GM21529 (cell line): Measurements from ENCODE around the gene SPOCK1.

Source experiments
- ATAC-seq: cut with Tn5 transposase; IDR thresholded peaks from one replicate; pipeline ENCODE4 v1.9.1; 2021; ENCODE audit not compliant: unreplicated experiment

Gene SPOCK1

DNA sequence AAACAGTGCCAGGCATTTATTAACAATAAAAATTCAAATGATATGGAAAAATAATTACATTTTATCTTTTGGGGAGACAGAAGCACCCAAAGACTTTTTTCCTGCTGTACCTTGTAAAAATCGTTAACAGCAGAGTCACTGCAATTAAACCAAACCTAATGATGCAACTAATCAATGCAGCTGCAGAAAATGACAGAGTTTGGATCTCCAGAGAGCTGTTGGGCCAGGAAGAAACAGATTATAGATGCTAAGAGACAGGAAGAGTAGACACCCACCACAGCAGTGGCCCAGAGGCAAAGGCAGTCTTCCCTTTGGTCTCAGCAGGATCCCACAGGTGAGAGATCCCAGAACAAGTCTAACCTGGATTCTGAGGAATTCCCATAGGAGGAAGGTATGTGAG, 53.0 kb downstream of the SPOCK1 start:
- no peak for ATAC-seq

DNA sequence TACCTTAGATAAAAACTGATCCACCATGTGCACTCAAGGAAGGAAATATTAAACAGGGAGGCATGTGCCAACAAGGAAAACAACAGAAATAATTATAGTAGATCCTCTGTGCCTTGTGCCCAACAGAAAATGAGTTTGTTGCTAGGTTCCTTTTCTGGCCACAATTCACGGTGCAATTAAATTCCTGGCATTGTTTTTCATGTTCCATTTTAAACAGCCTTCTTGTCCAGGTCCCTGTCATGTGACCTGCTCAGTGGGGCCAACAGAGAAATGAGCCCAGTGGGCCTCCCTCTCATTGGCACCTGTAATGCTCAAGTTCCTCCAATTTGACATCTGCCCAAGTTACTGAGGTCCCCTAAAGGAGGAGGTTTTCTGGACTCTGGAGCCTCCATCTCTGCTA, 56.5 kb downstream of the SPOCK1 start:
- no peak for ATAC-seq

DNA sequence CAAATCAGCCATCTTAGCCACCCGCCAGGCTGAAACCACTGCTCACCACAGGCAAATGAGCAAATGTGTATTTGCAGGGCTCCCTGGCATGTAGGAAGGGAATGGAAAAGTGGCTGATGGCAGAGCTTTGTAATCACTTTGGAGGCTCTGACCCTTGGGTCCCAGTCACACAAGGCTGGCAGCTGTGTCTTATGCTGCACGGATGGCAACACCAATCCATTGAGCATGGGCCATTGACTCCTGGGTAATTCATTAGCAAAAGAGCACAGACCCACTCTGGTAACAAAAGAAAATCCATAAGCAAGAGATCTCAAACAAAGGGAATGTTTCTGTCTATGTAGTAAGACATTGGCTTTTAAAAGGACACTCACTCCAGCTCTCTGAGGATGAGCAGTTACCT, 57.6 kb downstream of the SPOCK1 start:
- ATAC-seq = no peak

DNA sequence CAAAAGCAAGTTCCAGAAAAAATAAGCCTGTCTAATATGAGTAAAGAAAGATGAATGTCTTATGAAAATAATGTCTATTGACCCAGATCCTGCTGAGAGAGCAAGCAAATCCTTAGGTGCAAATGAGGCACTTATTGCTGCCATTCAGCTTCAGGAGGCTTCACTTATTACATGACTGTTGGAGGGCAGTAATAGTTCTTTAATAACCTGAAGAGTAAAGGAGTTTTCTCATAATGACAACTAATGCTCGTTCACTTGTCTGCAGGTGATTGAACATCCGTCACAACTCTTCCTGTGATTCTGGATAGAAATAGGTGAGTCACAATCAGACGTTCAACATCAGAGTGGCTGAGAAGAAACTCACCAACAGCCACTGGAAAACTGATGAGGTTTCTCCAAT, 58.3 kb downstream of the SPOCK1 start:
- no peak for ATAC-seq

DNA sequence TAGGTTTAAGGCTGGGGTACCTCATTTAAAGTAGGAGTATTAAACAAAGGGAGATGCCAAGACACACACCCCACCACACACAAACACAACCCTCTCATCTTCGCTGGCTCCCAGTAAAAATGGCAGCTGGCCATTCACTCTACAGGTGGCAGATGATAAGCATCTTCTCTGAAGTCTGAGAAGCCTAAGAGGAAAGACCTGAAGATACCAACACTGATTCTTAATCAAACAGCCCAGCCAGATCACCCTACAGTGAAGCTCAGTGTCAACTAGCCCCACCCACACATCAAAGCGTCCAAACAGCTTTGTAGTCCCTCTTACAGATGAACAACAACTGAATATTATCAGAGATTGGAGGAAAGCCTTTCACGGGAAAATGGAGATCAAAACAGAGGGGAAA, 59.5 kb downstream of the SPOCK1 start:
- no peak for ATAC-seq

- no peak for ATAC-seq
Measured at GRCh38 chr5:137438932-137439331, 60.2 kb downstream of the SPOCK1 start.

GRCh38 chr5:137437774-137438173, 61.4 kb downstream of the SPOCK1 start:
- no peak for ATAC-seq

- ATAC-seq = no peak
Measured at GRCh38 chr5:137433539-137433938, 65.6 kb downstream of the SPOCK1 start.

- no peak for ATAC-seq
Measured at GRCh38 chr5:137432376-137432775, 66.8 kb downstream of the SPOCK1 start.

DNA sequence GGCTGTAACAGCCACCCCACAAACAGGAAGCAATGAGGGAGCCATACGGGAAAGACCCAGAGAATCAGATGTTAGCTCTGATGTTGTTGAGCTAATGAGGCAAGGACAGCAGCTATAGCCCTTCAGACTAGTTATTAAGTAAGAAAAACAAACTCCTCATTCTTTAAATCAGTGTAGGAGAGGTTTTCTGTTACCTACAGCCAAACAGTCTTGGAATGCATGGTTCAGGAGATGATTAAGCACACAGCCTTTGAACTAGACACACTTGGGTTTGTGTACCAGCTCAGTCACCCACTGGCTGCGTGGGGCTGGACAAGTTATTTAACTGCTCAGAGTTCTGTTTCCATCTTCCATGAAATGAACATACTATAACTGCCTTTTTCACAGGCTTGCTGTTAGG, 68.1 kb downstream of the SPOCK1 start:
- ATAC-seq = no peak

DNA sequence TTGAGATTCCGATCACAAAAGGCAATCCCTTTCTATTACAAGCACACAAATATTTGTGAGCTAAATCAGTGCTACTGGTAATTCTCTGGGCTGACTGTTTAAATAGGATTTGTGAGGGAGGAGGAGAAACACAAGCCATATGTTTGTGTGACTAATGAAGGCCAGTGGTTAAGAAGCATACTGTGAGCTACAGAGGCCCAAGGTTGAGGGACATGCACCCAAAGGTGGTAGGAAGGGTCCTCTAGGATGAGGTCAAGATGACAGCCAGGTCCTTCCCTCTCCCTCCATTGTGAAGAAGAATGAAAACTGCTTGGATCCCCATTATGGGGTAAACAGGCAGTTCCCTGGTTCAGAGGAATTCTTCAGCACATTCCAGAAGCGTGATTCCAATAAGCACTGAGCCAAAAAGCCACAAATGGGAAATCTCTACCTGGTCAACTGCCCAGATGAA, 83.9 kb downstream of the SPOCK1 start:
- ATAC-seq = no peak

DNA sequence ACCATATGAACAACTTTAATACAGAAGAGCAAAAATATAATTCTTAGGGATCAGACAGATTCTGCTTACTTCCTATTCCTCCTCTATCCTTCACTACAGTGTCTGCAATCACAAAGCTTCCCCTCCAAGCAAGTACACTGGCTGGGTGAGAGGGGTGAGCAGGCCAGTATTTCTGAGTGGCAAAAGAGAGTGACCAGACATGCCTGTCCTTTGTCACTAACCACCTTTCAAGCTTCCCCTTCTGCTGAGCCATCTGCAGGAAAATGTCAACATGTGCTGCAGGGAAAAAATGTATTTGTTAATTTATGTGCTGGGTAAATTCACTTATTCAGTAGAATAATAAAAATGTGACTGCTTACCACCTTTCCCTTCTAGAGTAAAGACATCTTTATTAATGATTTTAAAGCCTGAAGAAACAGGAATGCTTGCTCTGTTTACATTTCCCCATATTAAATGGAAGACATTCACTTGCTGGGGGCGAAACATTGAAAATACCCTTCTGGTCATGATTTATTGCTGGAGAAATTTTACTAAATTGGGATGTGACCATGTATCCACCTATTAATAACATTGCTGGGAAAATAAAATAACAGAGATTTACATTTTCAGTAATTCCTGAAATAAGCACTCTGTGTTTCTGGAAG, 84.9 kb downstream of the SPOCK1 start:
- ATAC-seq = no peak

DNA sequence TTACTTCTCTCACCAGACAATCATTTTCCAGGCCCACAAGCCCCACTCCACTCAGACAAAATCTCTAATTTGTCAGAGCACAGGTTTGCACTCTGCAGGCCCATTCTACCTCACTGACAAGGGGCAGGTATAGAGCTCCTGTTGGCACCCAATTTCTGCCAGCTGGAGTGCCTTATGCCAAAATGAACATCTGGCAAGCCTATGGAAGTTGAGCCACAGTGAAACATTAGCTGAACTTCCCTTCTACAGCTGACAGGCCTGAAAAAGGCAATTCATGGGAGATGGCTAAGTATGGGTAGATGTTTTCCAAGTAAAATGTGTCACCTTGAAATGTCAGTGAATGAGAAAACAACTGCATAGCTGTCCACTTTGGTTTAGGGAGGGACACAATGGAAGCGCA, 87.0 kb downstream of the SPOCK1 start:
- no peak for ATAC-seq

DNA sequence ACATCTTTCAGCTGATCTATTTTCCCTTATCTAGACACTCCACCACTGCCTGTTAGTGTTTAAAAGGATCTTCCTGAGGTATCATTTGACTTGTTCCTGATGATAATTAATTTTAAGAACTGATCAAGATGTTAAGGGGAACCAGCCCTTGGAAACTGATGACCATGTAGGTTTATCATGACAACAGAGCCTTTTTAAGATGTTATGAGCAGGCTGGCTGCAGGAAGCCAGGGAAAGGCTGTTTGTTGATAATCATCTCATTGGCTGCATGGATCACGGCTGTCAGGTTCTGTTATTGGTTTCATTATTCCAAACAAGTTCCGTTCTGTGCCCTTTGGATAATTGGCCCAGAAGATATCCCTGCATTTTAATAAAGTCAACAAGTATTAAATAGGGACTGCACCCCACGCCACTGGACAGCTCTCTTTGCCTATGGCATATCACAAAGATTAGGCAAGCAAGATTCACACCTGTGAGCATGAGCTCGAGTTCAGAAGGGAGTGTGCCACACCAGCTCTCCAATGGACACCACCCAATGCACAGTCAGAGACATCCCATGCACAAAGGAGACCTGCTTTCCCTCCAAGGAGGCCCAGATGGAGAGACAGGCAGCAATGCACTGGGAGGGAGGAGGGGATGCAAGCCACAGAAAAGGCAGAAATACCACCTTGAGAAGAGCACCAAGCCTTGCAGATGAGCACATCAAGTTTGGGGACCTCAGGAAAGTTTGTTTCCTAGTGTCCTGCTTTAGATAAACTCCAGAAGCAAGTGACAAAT, 88.7 kb downstream of the SPOCK1 start:
- ATAC-seq = no peak

DNA sequence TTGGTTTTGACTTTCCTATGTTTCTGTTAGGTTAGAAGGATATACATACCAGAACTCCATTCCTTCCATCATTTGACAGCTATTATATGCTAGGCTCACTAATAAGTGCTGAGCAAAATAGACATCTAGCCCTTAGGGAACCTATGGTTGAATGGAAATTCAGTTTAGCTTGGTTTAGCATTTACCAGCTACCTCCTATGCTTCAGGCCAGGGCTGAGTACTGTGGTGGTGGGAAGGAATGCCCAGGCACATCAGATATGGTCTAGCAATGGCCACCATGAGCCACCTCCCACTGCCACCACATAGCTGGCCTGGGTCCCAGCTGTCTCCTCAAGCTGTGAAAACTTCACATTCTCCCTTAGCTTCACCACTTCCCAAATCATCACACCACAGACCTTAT, 89.4 kb downstream of the SPOCK1 start:
- ATAC-seq = no peak

DNA sequence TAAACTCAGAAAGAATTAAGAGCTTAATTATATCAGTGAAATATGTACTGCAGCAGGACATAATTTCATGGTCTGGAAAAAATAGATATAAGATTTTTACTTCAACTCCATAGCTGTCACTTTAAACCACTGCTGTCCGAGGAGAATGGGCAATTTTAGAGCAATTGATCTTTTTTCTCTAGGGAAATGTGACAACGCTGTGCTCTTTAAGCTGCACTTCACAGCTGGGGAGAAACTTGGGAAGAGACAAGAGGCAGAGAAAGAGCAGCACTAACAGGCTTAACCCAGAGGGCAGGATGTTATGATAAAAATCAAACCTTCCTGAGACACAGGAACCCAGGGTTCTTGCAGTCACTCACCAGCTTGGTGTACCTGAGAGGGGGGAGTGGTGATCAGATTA, 92.0 kb downstream of the SPOCK1 start:
- no peak for ATAC-seq

DNA sequence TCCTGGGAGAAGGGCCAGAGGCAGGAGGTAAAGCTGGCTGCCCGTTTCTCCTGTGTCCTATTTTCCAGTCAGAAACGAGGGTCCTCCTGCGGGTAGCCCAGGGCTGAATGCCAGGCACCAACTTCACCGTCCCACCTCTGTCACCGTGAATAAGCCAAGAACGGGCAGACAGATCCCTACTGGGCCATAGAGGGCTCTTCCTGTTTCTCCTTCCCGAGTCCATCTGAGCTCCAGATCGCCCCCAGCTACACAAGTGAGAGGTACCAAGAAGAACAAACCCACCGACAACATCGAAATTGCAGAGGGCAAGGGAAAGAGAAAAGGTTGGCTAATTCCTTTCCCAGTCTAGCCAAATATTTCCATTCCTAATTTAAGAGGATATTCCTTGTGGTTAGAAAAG, 93.7 kb downstream of the SPOCK1 start:
- no peak for ATAC-seq

DNA sequence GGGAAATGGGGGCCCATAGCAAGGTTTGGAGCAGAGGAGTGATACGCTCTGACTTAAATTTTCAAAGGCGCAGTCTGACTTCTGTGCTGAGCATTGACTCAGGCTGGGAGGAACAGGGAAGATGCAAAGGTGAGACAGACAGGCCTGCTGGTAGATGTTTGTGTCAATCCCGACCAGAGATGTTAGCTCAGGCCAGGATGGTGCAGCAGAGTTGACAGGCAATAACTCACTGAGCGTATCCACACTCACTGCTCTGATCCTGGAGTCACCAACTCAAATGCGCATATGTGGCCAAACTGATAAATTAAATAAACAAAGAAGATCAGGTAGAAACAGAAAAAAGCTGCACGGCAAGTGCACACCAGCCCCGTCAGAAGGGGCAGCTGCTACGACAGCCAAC, 95.3 kb downstream of the SPOCK1 start:
- ATAC-seq = no peak

DNA sequence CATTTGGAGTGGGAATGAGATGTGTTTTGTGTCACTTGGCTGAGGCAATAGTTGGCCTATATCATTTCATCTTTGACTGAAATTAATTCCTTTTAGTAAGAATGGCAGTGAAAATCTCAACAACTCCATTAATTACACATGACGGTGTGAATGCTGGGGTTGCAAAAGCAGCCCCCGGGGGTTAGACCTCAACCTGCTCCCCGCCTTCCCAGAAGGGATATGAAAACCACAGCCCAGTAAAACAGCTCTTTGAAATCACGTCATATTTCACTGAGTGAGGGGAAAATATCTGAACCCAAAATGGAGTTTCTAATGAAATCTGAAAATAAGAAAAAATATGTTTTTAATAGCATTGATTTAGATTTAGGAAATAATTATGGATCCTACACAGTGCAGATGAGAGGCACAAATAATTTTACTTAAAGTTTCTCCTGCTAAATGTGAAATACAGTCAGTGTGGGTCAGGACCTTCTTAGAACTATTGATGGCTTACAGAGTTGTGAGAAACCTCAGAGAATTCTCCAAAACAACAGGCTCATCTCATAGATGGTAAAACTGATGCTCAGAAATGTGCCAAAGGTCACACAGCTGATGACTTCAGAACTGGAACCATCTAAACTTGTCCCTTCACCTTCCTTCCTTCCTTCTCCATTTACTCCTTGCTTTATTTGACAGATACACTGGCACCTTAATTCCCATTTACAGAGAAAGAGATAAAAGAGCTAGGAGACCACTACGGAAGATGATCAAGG, 96.5 kb downstream of the SPOCK1 start:
- no peak for ATAC-seq

- ATAC-seq = no peak
Measured at GRCh38 chr5:137401946-137402345, 97.2 kb downstream of the SPOCK1 start.

- no peak for ATAC-seq
Measured at GRCh38 chr5:137400571-137400970, 98.6 kb downstream of the SPOCK1 start.

DNA sequence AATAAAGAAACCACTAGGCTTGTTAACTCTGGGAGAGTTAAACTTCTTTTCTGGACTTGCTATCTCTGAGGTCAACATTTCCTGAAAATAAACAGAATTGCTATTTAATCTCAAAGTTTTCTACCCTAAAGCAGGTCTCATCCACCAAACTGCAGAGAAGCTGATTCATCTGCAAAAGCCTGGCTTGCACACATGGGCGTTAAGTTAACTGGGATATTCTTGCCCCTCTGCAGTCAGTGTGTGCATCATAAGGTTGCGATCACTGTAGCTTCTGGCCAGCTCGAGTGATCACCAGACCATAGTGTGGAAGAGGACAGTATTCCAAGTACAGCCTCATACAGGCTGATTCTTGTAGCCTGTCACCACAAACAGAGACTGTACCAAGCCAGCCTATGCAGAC, 99.2 kb downstream of the SPOCK1 start:
- ATAC-seq = no peak
